Measurements from ENCODE around the gene BANK1.

GRCh38 chr4:101785486-101785885, 5.0 kb upstream of the BANK1 start:
- TF ChIP-seq NFIC (IDR thresholded peaks at IDR 0.05; ENCODE audit: borderline replicate concordance) (no peak), YY1 (IDR thresholded peaks at IDR 0.05; ENCODE audit: low read depth) (no peak), PBX3 (IDR thresholded peaks at IDR 0.05) (no peak), RCOR1 (IDR thresholded peaks at IDR 0.05; ENCODE audit: low read length) (no peak), FOSL2 (IDR thresholded peaks at IDR 0.05; ENCODE audit: borderline replicate concordance, low read depth) (no peak), POLR2AphosphoS5 (IDR thresholded peaks at IDR 0.05; ENCODE audit: low read depth, low read length) (no peak), TAF1 (IDR thresholded peaks at IDR 0.05; ENCODE audit: borderline replicate concordance, low read depth, low read length) (no peak), IRF3 (IDR thresholded peaks at IDR 0.05; ENCODE audit: low read depth, low read length) (no peak), ZBTB33 (IDR thresholded peaks at IDR 0.05; ENCODE audit: borderline replicate concordance, low read depth) (no peak), CTCF (IDR thresholded peaks at IDR 0.05) (no peak)
